Thymus (tissue), 11 donors: ENCODE measurements around the gene CPED1. TPM values are rescaled to one million over a fixed set of nuclear protein-coding genes. Genes with fewer than 3 reads are reported as not detected.
"Not testable (repeated sequence)": the region's sequence is repeated elsewhere in the genome, so short reads cannot be mapped to it uniquely, and the experiment has no call there.

Source experiments
- DNase-seq, 9 donors: peaks; one replicate each; pipeline ENCODE4 v3.0.0-alpha.2; 2013; ENCODE audit warnings: low spot score in 9 of 9, low read depth in 6 of 9, missing footprints in 1 of 9
- H3K27ac ChIP-seq, 2 donors: one replicate each; pipeline ENCODE4 v1.5.1; 2013; ENCODE audit warnings: control low read depth in 1 of 2, low read depth in 1 of 2, low read length in 1 of 2, mild to moderate bottlenecking in 1 of 2, moderate library complexity in 1 of 2
- H3K27me3 ChIP-seq, 2 donors: one replicate each; pipeline ENCODE4 v1.5.1; 2013; ENCODE audit warnings: low read length in 1 of 2; ENCODE audit not compliant: control insufficient read depth in 2 of 2, insufficient read depth in 1 of 2
- H3K36me3 ChIP-seq, 2 donors: one replicate each; pipeline ENCODE4 v1.5.1; 2013; ENCODE audit warnings: low read length in 1 of 2, mild to moderate bottlenecking in 1 of 2, moderate library complexity in 1 of 2; ENCODE audit not compliant: control insufficient read depth in 2 of 2, insufficient read depth in 2 of 2
- H3K4me1 ChIP-seq, 2 donors: one replicate each; pipeline ENCODE4 v1.5.1; 2013; ENCODE audit warnings: low read length in 2 of 2; ENCODE audit not compliant: control insufficient read depth in 2 of 2, insufficient read depth in 2 of 2
- H3K4me3 ChIP-seq, 2 donors: one replicate each; pipeline ENCODE4 v1.5.1; 2013; ENCODE audit warnings: low read length in 2 of 2, control low read depth in 1 of 2, mild to moderate bottlenecking in 1 of 2
- H3K9me3 ChIP-seq, 2 donors: one replicate each; pipeline ENCODE4 v1.5.1; 2013; ENCODE audit warnings: low read length in 1 of 2, mild to moderate bottlenecking in 1 of 2; ENCODE audit not compliant: control insufficient read depth in 2 of 2, insufficient read depth in 1 of 2
- whole genome bisulfite sequencing: extraction: QIAGEN DNeasy Blood & Tissue Kit; methylation state at CpG from one replicate; pipeline ENCODE4 v1.1.7; 2013; 5-methylcytosine and 5-hydroxymethylcytosine counted together
- polyA plus RNA-seq: library from polyadenylated mRNA; stranded (reverse); fragments of 200-250 nt; gene quantifications from one replicate; pipeline ENCODE4 v1.2.3, GENCODE V29; 2013
- total RNA-seq: library from RNA; stranded (reverse); fragments of 120-200 nt; gene quantifications from one replicate; pipeline ENCODE4 v1.2.4, GENCODE V29; 2013
- donor health status: healthy.

Gene CPED1
- total and polyA plus RNA-seq, 2 donors = 1.9 to 2.2 TPM

DNA sequence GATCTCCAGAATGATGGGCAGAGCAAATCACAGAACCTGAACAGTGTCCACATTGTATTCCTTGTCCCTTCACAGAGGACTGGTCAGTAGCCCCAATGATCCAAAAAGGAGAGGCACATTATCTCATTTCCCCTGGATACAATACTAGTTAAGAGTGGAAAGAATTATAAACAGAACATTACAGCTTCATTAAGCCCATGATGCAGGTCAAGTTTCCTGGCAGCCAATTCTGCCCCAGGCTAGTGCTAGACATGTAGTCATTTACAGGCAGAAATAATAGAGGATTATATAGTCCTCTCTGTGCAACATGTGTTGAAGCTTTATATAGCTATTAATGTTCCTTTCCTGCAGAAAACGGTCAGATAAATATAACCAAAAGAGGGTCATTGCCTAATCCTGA lies 216.0 kb downstream of the CPED1 start:
- no peaks in the 10 kb centered on the region for H3K4me1 ChIP-seq
- H3K4me3 ChIP-seq = no peak overlapping the region
- no peaks in the 10 kb centered on the region for H3K27me3 ChIP-seq
- no peak for DNase-seq
- no peaks in the 10 kb centered on the region for H3K9me3 ChIP-seq
- WGBS = 91% methylated on average over 1 of the region's 1 CpG
- H3K27ac ChIP-seq = no peak overlapping the region
- H3K36me3 ChIP-seq = no peaks in the 10 kb centered on the region

DNA sequence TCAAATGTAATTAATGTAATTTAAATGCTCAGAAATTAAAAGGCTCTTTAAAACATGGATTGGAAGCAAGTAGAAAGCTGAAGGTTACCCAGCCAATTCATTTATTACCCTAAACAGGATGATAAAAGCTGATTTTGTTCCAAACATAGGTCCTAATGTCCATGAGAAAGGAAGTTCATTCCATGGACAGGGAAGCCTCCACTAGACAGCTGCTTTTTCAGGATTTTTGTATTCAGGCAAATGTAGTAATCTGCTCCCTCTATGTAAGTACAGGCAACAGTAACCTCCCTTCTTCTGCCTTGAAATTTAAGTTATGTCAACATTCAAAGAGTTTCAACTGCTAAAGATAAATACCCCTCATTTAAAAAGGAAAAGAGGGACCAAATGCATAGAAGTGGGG lies 217.3 kb downstream of the CPED1 start:
- no peak for DNase-seq
- Histone ChIP-seq H3K36me3 (no peaks in the 10 kb centered on the region), H3K9me3 (no peaks in the 10 kb centered on the region), H3K27ac (no peak overlapping the region), H3K4me1 (no peaks in the 10 kb centered on the region), H3K27me3 (no peaks in the 10 kb centered on the region), H3K4me3 (no peak overlapping the region)

DNA sequence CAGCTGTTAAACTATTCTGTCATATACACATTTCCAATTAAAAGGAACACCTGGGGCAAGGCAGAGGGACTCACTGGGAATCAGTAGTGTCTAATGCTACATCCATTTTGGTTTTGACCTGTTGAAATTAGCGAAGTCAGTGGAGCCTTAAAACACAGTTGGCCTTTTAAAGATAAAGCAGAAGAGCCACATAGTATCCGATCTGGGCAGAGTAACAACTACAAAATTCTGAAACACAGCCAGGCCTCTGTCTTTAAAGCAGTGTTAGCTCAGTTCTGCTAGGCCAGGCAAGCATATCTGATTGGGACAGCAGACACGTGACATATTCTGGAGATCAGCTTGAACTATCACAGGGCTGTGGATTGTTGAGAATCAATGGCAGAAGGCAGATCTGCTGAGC lies 222.7 kb downstream of the CPED1 start:
- no peak overlapping the region for H3K27ac ChIP-seq
- H3K4me1 ChIP-seq = no peaks in the 10 kb centered on the region
- no peak overlapping the region for H3K4me3 ChIP-seq
- 84% methylated on average over 3 of the region's 3 CpGs for WGBS
- H3K27me3 ChIP-seq = no peaks in the 10 kb centered on the region
- H3K36me3 ChIP-seq = no peaks in the 10 kb centered on the region
- no peaks in the 10 kb centered on the region for H3K9me3 ChIP-seq
- no peak for DNase-seq

DNA sequence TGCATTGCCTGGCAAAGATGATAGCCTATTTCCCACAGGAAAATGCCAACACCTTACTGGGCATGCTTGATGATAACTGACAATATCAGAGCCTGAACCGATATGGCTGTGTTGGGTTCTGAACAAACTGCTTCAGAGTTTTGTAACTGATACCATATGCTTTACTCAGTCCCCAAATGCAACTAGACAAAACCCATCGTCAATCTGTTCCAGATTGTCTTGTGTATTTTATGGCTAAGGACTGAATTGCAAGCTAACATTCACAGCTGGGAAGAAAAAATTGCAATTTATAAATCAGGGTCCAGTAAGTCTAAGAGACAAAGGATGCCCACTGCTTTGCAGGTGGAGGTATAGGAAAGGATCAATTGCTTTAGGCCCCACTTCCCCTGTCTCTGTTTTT lies 223.5 kb downstream of the CPED1 start:
- no peak for DNase-seq
- no peak overlapping the region for H3K27ac ChIP-seq
- no peaks in the 10 kb centered on the region for H3K4me1 ChIP-seq
- no peaks in the 10 kb centered on the region for H3K36me3 ChIP-seq
- no peak overlapping the region for H3K4me3 ChIP-seq
- H3K9me3 ChIP-seq = no peaks in the 10 kb centered on the region
- H3K27me3 ChIP-seq = no peaks in the 10 kb centered on the region
- WGBS = 94% methylated on average over 2 of the region's 2 CpGs

DNA sequence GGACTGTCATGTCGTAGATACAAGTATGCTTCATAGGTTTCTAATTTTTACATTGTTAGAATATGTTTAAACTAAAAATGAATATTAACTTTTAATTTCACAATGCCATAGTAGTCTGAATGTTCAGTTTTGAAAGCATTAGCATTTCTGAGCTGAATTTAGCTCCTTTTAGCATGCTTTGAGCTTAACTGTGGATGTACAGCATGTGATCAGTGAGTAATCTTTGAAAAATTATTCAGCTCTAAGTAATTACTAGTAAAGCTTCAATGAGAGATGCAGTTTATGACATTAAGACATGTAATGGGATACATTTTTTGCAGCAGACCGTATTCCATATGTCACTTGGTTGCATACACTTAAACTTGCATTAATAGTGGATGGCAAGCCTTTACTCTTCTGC lies 226.1 kb downstream of the CPED1 start:
- Histone ChIP-seq H3K27me3 (no peaks in the 10 kb centered on the region), H3K27ac (no peak overlapping the region), H3K9me3 (no peaks in the 10 kb centered on the region), H3K4me3 (no peak overlapping the region), H3K4me1 (no peaks in the 10 kb centered on the region), H3K36me3 (no peaks in the 10 kb centered on the region)
- no peak for DNase-seq
- 92% methylated on average over 2 of the region's 2 CpGs for WGBS

DNA sequence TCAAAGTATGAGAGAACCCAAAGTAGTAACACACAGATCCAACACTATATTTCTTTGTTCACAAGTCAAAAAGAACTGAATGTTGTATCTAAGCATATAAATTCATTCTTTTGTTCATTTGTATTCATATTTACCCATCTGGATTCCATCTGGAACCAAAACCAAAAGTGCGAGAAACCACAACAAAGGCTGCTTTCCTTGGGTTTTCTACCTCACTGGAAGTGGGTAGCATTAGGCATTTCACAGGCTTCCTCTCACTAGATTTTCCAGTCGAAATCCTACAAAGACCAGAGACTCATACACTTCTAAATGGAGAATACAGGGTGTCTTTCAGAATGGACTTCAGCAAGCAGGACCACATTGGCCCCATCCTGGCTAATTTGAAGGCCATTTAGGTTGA lies 230.5 kb downstream of the CPED1 start:
- H3K4me1 ChIP-seq = no peaks in the 10 kb centered on the region
- H3K27ac ChIP-seq = no peak overlapping the region
- H3K4me3 ChIP-seq = no peak overlapping the region
- no peak for DNase-seq
- 52% methylated on average over 2 of the region's 2 CpGs for WGBS
- no peaks in the 10 kb centered on the region for H3K9me3 ChIP-seq
- H3K27me3 ChIP-seq = no peaks in the 10 kb centered on the region
- no peaks in the 10 kb centered on the region for H3K36me3 ChIP-seq

DNA sequence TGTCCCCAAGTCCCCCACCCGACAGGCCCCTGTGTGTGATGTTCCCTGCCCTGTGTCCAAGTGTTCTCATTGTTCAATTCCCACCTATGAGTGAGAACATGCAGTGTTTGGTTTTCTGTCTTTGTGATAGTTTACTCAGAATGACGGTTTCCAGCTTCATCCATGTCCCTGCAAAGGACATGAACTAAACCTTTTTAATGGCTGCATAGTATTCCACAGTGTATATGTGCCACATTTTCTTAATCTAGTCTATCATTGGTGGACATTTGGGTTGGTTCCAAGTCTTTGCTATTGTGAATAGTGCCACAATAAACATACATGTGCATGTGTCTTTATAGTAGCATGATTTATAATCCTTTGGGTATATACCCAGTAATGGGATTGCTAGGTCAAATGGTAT lies 232.6 kb downstream of the CPED1 start:
- 94% methylated on average over 2 of the region's 2 CpGs for WGBS
- H3K9me3 ChIP-seq, H3K27ac ChIP-seq, DNase-seq, H3K4me3 ChIP-seq, H3K27me3 ChIP-seq, H3K4me1 ChIP-seq, H3K36me3 ChIP-seq: not testable (repeated sequence)

DNA sequence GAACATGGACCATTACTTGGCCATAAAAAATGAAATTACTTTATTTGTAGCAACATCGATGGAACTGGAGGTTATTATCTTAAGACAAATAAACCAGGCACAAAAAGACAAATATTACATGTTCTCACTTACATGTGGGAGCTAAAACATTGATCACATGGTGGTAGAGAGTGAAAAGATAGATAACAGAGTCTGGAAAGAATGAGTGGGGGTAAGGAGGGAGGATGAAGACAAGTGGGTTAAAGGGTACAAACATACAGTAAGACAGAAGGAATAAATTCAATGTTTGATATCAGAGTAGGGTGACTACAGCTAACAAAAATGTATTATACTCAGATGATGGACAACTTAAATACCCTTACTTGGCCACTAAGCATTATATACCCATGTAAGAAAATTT lies 240.3 kb downstream of the CPED1 start:
- no peak overlapping the region for H3K27ac ChIP-seq
- WGBS = 98% methylated on average over 1 of the region's 1 CpG
- no peaks in the 10 kb centered on the region for H3K9me3 ChIP-seq
- no peak for DNase-seq
- no peaks in the 10 kb centered on the region for H3K36me3 ChIP-seq
- no peaks in the 10 kb centered on the region for H3K27me3 ChIP-seq
- H3K4me1 ChIP-seq = no peaks in the 10 kb centered on the region
- H3K4me3 ChIP-seq = no peak overlapping the region

DNA sequence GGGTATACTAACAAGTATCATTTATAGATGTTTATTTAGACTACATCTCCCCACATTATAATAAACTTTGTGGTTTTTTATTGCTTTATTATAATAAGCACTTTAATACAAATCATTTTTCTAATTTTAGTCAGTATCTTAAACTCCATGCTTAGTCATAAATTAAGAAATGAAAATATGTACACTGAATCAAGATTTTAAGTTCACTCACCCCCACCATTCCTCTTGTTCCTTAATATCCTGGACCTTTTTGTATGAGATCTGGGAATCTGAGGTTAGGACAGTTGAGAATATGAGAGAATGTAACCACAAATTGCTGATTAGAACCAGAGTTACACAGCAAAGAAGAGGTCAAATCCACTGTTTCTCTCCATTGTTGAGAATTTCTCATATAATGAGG lies 246.7 kb downstream of the CPED1 start:
- no peaks in the 10 kb centered on the region for H3K36me3 ChIP-seq
- no peaks in the 10 kb centered on the region for H3K4me1 ChIP-seq
- no peak for DNase-seq
- no peaks in the 10 kb centered on the region for H3K9me3 ChIP-seq
- no peak overlapping the region for H3K4me3 ChIP-seq
- no peak overlapping the region for H3K27ac ChIP-seq
- no peaks in the 10 kb centered on the region for H3K27me3 ChIP-seq

DNA sequence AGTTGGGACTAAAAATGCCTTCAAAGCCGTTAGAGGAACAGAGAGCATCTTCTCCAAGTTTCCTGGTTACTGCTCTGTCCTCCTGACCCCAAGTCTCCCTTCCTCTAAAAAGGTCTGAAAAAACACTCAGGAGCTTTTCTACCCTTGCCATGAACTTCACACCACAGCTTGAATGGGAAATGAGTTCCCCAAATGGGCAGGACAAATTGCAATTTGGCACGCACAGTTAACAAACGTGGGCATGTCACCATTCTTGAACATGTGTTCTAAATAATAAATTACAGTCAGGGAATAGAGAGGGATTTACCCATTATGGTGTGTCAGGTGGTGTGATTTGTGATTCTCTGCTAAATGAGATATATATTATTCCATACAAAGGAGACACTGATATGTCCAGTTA lies 249.1 kb downstream of the CPED1 start:
- Histone ChIP-seq H3K9me3 (no peaks in the 10 kb centered on the region), H3K27me3 (no peaks in the 10 kb centered on the region), H3K36me3 (no peaks in the 10 kb centered on the region), H3K4me3 (no peak overlapping the region), H3K27ac (no peak overlapping the region), H3K4me1 (no peaks in the 10 kb centered on the region)
- DNase-seq = no peak
- WGBS = 98% methylated on average over 3 of the region's 3 CpGs
